Gastrocnemius medialis (tissue), 4 donors: ENCODE data around the gene BCAP31. TPM values are rescaled to one million over a fixed set of nuclear protein-coding genes. Genes with fewer than 3 reads are reported as not detected.

ENCODE experiments used
- ATAC-seq, 2 donors: fragments of 150-250 bp; one replicate each; pipeline ENCODE4 v1.9.1; 2016
- DNase-seq, 2 donors: peaks; one replicate each; pipeline ENCODE4 v3.0.0-alpha.2; 2019
- H3K27ac ChIP-seq, 4 donors: fragments of 200-600 bp; sonication (generic); 1 replicate in 1 of 4; 2 replicates in 3 of 4; pipeline ENCODE4 v1.5.1; 2016 to 2018; ENCODE audit warnings: mild to moderate bottlenecking in 2 of 4, moderate library complexity in 1 of 4
- H3K27me3 ChIP-seq, 3 donors: fragments of 200-600 bp; sonication (generic) in 2 of 3; 1 replicate in 1 of 3; 2 replicates in 2 of 3; pipeline versions ENCODE4 v1.5.1 to v1.6.0; 2016 to 2019; ENCODE audit warnings: mild to moderate bottlenecking in 1 of 3, moderate library complexity in 1 of 3
- H3K36me3 ChIP-seq, 2 donors: fragments of 200-600 bp; sonication (generic) in 1 of 2; one replicate each; pipeline ENCODE4 v1.5.1; 2017 to 2018
- H3K4me1 ChIP-seq, 2 donors: fragments of 200-600 bp; sonication (generic) in 1 of 2; one replicate each; pipeline ENCODE4 v1.5.1; 2016 to 2017; ENCODE audit warnings: mild to moderate bottlenecking in 2 of 2
- H3K4me3 ChIP-seq, 4 donors: fragments of 200-600 bp; sonication (generic) in 3 of 4; 1 replicate in 1 of 4; 2 replicates in 3 of 4; pipeline ENCODE4 v1.5.1; 2016 to 2019; ENCODE audit warnings: mild to moderate bottlenecking in 2 of 4
- H3K9me3 ChIP-seq, 3 donors: fragments of 200-600 bp; sonication (generic) in 2 of 3; 1 replicate in 1 of 3; 2 replicates in 2 of 3; pipeline ENCODE4 v1.5.1; 2016 to 2019
- POLR2A ChIP-seq, 2 donors: fragments of 450-650 bp; IDR thresholded peaks; one replicate each; pipeline ENCODE4 v1.6.1; 2017; ENCODE audit warnings: antibody characterized with exemption in 2 of 2, mild to moderate bottlenecking in 2 of 2, moderate library complexity in 2 of 2
- in situ Hi-C, 4 donors: fragments of 200-750 bp; cut with MboI; loops; one replicate each; pipeline versions ENCODE4 v1.15.0 to v1.8.0; 2017; ENCODE audit warnings: low sequenced_read_pairs in 4 of 4
- intact Hi-C: fragments of 100-400 bp; cut with DNase I; formaldehyde crosslinking; loops from one replicate; pipeline ENCODE4 v1.15.1; 2023; ENCODE audit warnings: low total_unique reads
- total RNA-seq, 4 donors: library from RNA; depleted of rRNA; stranded (reverse); fragments of >200 nt; gene quantifications; one replicate each; pipeline versions ENCODE4 v1.1.0 to v1.2.3, GENCODE V29; 2016
- TF ChIP-seq, protein P1 (sequence below), 5 experiments: fragments of 450-650 bp in 3 of 5; fragments of 200-600 bp in 2 of 5; sonication (generic) in 2 of 5; IDR thresholded peaks in 4 of 5; conservative IDR thresholded peaks in 1 of 5; 1 replicate in 4 of 5; 2 replicates in 1 of 5; pipeline ENCODE4 v1.5.1; 2016 to 2019; ENCODE audit warnings: antibody characterized with exemption in 5 of 5, mild to moderate bottlenecking in 3 of 5, moderate library complexity in 3 of 5

Gene BCAP31
- total RNA-seq, 4 donors from 2014 or later: 41.5 to 91.9 (median 48.3) TPM

DNA sequence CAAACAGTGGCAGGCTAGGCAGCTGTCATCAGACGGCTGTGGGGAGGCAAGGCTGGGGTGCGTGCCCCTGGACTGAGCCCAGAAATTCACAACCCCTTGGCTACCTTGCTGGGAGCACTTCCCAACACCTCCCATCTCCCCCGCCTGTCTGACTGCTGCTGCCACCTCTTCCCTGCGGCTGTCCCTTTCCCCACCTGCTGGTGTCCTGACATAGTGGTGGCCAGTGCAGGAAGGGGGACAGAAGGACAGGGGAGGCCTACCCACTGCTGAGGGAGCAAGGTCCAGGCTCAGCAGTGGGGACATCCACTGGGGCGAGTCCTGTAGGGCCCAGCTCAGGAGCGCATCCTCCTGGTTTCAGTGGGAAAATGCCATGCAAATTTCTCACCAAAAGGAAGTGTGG lies 3.9 kb upstream of the BCAP31 start:
- in situ Hi-C loops (no loop called here), intact Hi-C loops (loop anchor here (5.0 kb wide), 1 partner anchor 131 kb away; the partner anchor contains the start of gene CCNQ)
- no peak for TF ChIP-seq POLR2A (IDR thresholded peaks at IDR 0.05)
- TF ChIP-seq, protein P1, sequence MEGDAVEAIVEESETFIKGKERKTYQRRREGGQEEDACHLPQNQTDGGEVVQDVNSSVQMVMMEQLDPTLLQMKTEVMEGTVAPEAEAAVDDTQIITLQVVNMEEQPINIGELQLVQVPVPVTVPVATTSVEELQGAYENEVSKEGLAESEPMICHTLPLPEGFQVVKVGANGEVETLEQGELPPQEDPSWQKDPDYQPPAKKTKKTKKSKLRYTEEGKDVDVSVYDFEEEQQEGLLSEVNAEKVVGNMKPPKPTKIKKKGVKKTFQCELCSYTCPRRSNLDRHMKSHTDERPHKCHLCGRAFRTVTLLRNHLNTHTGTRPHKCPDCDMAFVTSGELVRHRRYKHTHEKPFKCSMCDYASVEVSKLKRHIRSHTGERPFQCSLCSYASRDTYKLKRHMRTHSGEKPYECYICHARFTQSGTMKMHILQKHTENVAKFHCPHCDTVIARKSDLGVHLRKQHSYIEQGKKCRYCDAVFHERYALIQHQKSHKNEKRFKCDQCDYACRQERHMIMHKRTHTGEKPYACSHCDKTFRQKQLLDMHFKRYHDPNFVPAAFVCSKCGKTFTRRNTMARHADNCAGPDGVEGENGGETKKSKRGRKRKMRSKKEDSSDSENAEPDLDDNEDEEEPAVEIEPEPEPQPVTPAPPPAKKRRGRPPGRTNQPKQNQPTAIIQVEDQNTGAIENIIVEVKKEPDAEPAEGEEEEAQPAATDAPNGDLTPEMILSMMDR (IDR thresholded peaks at IDR 0.05 in 4 of 5, conservative IDR thresholded peaks at IDR 0.05 in 1 of 5): no peak
- H3K9me3 ChIP-seq: no peaks in the 10 kb centered on the region
- DNase-seq (no peak), ATAC-seq (no peak)
- no peaks in the 10 kb centered on the region for H3K27me3 ChIP-seq
- H3K36me3 ChIP-seq: no peaks in the 10 kb centered on the region
- no peak overlapping the region for H3K4me3 ChIP-seq
- peaks cover 25 to 42% of the 10 kb centered on the region in 2 donors for H3K4me1 ChIP-seq
- H3K27ac ChIP-seq: peak overlapping the region; percentile 89 to 95 (median 92)

DNA sequence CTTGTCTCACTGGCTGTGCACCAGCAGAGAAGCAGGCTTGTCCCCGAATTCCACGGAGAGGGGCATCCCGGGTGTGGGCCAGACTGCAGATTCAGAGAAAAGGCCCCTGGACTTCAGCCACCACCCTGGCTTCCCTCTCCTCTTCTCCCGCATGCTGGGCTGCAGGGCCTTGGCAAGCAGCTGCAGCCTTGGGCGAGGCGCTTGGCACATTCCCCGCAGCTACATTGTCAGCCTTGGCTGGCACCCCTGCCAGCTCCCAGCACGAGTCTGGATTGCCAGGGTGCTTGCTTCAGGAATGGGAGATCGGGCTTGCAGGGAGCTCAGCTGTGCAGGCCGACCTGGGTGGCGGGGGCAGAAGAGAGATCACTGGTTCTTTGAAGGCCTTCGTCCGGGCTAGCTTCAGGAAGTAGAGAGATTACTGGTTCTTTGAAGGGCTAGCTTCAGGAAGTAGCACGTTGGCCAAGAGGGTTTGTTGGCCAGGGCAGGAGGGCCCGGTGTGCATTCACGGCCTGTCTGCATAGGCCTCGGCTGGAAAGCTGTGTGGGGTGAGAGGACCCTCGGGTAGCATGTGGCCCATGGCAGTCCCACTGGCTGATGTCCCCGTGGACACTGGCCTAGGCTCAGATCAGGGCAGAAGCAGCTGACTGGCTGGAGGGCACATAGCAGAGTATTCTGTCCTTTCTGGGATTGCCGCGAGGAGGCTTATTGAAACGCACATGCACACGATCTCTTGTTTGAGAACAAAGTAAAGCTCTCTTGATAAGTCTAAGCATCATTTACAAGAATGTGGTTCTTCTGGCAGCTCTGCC lies 3.1 kb upstream of the BCAP31 start:
- Histone ChIP-seq H3K27me3 (no peaks in the 10 kb centered on the region), H3K9me3 (no peaks in the 10 kb centered on the region), H3K36me3 (peaks cover 0 to 2% of the 10 kb centered on the region in 2 donors), H3K27ac (peak overlapping the region; percentile 89 to 95 (median 92)), H3K4me3 (peak overlapping the region; percentile 33 to 66 (median 62)), H3K4me1 (peaks cover 31 to 48% of the 10 kb centered on the region in 2 donors)
- DNase-seq (peak; percentile 62 to 88), ATAC-seq (peak; percentile 40 to 53)
- TF ChIP-seq, protein P1 (IDR thresholded peaks at IDR 0.05 in 4 of 5, conservative IDR thresholded peaks at IDR 0.05 in 1 of 5): no peak
- TF ChIP-seq POLR2A (IDR thresholded peaks at IDR 0.05): no peak
- intact Hi-C loops: loop anchor here (5.0 kb wide), 1 partner anchor 130 kb away; the partner anchor contains the start of gene CCNQ
- in situ Hi-C loops: no loop called here

DNA sequence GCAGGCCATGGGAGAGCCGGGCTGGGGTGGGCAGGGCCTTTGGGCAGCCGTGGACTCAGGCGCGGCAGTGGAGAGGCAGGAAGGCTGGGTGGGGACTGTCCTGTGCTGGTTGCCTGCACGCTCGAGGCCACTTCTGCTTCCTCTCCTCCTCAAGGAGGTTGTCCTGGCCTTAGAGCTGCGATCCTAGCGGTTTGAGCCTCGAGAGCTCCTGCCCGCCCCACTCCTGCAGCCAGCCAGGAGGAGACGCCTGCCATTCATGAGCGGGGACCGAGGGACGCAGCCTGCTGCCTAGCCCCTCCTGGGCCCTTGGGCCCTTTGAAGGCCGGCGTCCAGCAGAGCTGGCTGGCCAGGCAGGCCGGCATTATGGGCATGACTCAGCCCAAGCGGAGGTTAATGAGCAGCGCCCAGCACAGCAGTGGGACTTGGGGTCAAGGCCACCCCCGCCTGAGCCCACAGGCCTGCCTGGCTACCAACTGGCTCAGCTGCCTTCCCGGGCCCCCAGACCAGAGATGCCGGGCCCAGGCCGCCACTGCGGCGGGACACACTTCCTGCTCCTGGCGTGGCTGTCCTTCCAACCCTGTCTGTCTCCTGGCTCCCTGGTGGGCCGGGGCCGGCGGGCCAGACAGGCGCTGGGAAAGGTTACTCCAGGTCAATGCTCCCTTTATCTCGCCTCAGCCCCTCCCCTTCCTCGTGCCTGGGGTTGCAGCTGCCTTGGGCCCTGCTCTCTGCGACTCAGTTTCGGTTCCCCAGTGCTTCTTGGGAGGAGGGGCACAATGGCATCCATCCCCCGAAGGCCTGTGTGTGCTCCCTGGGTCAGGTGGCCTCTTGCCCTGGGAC lies 2.3 kb upstream of the BCAP31 start:
- Histone ChIP-seq H3K4me3 (peak overlapping the region; percentile 33 to 66 (median 62)), H3K27ac (peak overlapping the region; percentile 89 to 95 (median 92)), H3K9me3 (no peaks in the 10 kb centered on the region), H3K27me3 (no peaks in the 10 kb centered on the region), H3K4me1 (peaks cover 31 to 48% of the 10 kb centered on the region in 2 donors), H3K36me3 (peaks cover 0 to 10% of the 10 kb centered on the region in 2 donors)
- peak; percentile 27 to 55 for ATAC-seq
- in situ Hi-C loops: no loop called here
- DNase-seq: peak; percentile 47 to 83
- TF ChIP-seq, protein P1 (IDR thresholded peaks at IDR 0.05 in 4 of 5, conservative IDR thresholded peaks at IDR 0.05 in 1 of 5): no peak
- TF ChIP-seq POLR2A (IDR thresholded peaks at IDR 0.05): peak in 1 of 2 donors; percentile 10
- intact Hi-C loops: loop anchor here (5.0 kb wide), 1 partner anchor 129 kb away; the partner anchor contains the start of gene CCNQ

DNA sequence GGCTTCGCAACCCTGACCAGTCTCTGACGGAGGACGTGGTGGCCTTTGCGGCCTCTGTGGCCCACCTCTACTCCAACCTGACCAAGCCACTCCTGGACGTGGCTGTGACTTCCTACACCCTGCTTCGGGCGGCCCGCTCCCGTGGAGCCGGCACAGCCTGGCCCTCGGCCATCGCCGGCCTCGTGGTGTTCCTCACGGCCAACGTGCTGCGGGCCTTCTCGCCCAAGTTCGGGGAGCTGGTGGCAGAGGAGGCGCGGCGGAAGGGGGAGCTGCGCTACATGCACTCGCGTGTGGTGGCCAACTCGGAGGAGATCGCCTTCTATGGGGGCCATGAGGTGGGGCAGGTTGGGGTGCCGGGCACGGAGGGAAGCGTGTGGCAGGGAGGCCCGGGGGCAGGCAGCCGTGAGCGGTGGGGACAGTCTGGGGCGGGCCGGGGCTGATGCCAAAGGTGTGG lies 1.7 kb upstream of the BCAP31 start:
- DNase-seq (peak in 1 of 2 donors; percentile 39), ATAC-seq (peak in 1 of 2 donors; percentile 1)
- peak overlapping the region; percentile 89 to 95 (median 92) for H3K27ac ChIP-seq
- H3K27me3 ChIP-seq: no peaks in the 10 kb centered on the region
- H3K36me3 ChIP-seq: peaks cover 0 to 11% of the 10 kb centered on the region in 2 donors
- no peaks in the 10 kb centered on the region for H3K9me3 ChIP-seq
- peaks cover 31 to 48% of the 10 kb centered on the region in 2 donors for H3K4me1 ChIP-seq
- TF ChIP-seq, protein P1 (IDR thresholded peaks at IDR 0.05 in 4 of 5, conservative IDR thresholded peaks at IDR 0.05 in 1 of 5): no peak
- TF ChIP-seq POLR2A (IDR thresholded peaks at IDR 0.05): no peak
- peak overlapping the region; percentile 33 to 66 (median 62) for H3K4me3 ChIP-seq
- intact Hi-C loops: loop anchor here (5.0 kb wide), 1 partner anchor 129 kb away; the partner anchor contains the start of gene CCNQ
- in situ Hi-C loops: no loop called here
